ENCODE data around the gene ADAMTSL3. TPM values are rescaled to one million over a fixed set of nuclear protein-coding genes. Genes with fewer than 3 reads are reported as not detected.

ADAMTSL3 gene
- polyA plus RNA-seq, 1 of the 3 experiments (the other 2 are of a cell fraction) = 0.02 TPM

DNA sequence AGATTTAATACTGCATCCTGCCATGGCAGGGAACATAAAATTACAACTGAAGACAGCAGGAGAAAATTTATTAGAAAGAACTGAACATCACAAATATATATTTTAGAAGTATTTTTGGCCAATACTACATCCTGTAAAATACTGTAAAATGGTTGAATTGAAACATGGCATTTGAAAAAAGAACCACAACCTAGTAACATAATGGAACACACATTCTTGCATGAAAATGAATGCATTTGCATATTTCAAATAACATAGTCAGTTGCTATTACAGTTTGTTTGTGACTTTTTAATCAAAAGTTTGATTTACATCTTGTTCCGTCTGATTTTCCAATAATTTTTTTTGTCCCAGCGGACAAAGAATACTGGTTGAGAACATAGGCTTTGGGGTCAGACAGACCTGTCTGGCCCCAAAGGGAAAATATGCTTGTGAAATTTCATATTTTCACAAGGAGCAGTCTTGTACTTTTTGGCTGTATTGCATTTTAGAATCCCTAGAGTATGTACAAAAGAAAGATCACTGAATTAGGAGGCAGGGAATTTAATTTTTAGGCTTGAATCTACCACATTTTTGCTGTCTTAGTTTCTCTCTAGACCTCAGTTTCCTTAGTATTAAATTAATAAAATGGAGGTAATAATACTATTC lies 268.8 kb downstream of the ADAMTSL3 start:
- WGBS (ENCODE audit: low lambda C conversion rate) = 48% methylated on average over 2 of the region's 2 CpGs
- no peak for TF ChIP-seq ELF1 (IDR thresholded peaks at IDR 0.05)
- TF ChIP-seq RXRA (IDR thresholded peaks at IDR 0.05; ENCODE audit: borderline replicate concordance, low read depth) = no peak
- TF ChIP-seq, protein P1, sequence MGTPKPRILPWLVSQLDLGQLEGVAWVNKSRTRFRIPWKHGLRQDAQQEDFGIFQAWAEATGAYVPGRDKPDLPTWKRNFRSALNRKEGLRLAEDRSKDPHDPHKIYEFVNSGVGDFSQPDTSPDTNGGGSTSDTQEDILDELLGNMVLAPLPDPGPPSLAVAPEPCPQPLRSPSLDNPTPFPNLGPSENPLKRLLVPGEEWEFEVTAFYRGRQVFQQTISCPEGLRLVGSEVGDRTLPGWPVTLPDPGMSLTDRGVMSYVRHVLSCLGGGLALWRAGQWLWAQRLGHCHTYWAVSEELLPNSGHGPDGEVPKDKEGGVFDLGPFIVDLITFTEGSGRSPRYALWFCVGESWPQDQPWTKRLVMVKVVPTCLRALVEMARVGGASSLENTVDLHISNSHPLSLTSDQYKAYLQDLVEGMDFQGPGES (IDR thresholded peaks at IDR 0.05; ENCODE audit: low read depth, low read length) = no peak
- TF ChIP-seq, protein P2, sequence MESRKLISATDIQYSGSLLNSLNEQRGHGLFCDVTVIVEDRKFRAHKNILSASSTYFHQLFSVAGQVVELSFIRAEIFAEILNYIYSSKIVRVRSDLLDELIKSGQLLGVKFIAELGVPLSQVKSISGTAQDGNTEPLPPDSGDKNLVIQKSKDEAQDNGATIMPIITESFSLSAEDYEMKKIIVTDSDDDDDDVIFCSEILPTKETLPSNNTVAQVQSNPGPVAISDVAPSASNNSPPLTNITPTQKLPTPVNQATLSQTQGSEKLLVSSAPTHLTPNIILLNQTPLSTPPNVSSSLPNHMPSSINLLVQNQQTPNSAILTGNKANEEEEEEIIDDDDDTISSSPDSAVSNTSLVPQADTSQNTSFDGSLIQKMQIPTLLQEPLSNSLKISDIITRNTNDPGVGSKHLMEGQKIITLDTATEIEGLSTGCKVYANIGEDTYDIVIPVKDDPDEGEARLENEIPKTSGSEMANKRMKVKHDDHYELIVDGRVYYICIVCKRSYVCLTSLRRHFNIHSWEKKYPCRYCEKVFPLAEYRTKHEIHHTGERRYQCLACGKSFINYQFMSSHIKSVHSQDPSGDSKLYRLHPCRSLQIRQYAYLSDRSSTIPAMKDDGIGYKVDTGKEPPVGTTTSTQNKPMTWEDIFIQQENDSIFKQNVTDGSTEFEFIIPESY (IDR thresholded peaks at IDR 0.05; ENCODE audit: borderline replicate concordance, low read depth) = no peak
- TF ChIP-seq EP300 (IDR thresholded peaks at IDR 0.05; ENCODE audit: borderline replicate concordance in 1 of 2, low read depth in 1 of 2, low read length in 1 of 2) = no peak
- TF ChIP-seq MXI1 (IDR thresholded peaks at IDR 0.05; ENCODE audit: low read depth, low read length) = no peak
- TF ChIP-seq TEAD4 (IDR thresholded peaks at IDR 0.05; ENCODE audit: borderline replicate concordance, insufficient read depth) = no peak
- TF ChIP-seq, protein P3, sequence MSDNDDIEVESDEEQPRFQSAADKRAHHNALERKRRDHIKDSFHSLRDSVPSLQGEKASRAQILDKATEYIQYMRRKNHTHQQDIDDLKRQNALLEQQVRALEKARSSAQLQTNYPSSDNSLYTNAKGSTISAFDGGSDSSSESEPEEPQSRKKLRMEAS (IDR thresholded peaks at IDR 0.05; ENCODE audit: low read depth) = no peak
- TF ChIP-seq TAF1 (IDR thresholded peaks at IDR 0.05; ENCODE audit: borderline replicate concordance, low read depth, low read length) = no peak
- TF ChIP-seq GABPA (IDR thresholded peaks at IDR 0.05; ENCODE audit: low read depth) = no peak
- TF ChIP-seq, protein P4, sequence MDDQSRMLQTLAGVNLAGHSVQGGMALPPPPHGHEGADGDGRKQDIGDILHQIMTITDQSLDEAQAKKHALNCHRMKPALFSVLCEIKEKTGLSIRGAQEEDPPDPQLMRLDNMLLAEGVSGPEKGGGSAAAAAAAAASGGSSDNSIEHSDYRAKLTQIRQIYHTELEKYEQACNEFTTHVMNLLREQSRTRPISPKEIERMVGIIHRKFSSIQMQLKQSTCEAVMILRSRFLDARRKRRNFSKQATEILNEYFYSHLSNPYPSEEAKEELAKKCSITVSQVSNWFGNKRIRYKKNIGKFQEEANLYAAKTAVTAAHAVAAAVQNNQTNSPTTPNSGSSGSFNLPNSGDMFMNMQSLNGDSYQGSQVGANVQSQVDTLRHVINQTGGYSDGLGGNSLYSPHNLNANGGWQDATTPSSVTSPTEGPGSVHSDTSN (IDR thresholded peaks at IDR 0.05) = no peak
- no peak for TF ChIP-seq SMC3 (IDR thresholded peaks at IDR 0.05; ENCODE audit: low read depth, low read length)
- TF ChIP-seq, protein P5, sequence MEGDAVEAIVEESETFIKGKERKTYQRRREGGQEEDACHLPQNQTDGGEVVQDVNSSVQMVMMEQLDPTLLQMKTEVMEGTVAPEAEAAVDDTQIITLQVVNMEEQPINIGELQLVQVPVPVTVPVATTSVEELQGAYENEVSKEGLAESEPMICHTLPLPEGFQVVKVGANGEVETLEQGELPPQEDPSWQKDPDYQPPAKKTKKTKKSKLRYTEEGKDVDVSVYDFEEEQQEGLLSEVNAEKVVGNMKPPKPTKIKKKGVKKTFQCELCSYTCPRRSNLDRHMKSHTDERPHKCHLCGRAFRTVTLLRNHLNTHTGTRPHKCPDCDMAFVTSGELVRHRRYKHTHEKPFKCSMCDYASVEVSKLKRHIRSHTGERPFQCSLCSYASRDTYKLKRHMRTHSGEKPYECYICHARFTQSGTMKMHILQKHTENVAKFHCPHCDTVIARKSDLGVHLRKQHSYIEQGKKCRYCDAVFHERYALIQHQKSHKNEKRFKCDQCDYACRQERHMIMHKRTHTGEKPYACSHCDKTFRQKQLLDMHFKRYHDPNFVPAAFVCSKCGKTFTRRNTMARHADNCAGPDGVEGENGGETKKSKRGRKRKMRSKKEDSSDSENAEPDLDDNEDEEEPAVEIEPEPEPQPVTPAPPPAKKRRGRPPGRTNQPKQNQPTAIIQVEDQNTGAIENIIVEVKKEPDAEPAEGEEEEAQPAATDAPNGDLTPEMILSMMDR (IDR thresholded peaks at IDR 0.05) = no peak
- no peak for TF ChIP-seq POLR2AphosphoS5 (IDR thresholded peaks at IDR 0.05; ENCODE audit: low read depth, low read length)
- no peak for TF ChIP-seq JUND (IDR thresholded peaks at IDR 0.05)
- no peaks in the 10 kb centered on the region for H3K27me3 ChIP-seq (ENCODE audit: insufficient read depth)
- H3K79me2 ChIP-seq (ENCODE audit: insufficient read depth) = no peaks in the 10 kb centered on the region
- H3K4me1 ChIP-seq (ENCODE audit: control insufficient read depth in 1 of 2, insufficient read depth in 2 of 2, low read depth in 1 of 2, low read length in 1 of 2) = no peaks in the 10 kb centered on the region
- H3K4me2 ChIP-seq = no peak overlapping the region
- no peak overlapping the region for H2AFZ ChIP-seq (ENCODE audit: low read depth)
- no peak for DNase-seq
- H3K9me2 ChIP-seq = no peaks in the 10 kb centered on the region
- POLR2A ChIA-PET = no interaction called here
- H3K4me3 ChIP-seq (ENCODE audit: low read depth in 2 of 2, low read length in 1 of 2) = no peak overlapping the region
- H3K9me3 ChIP-seq = no peaks in the 10 kb centered on the region
- H3K27ac ChIP-seq (ENCODE audit: low read depth in 2 of 2, low read length in 1 of 2) = no peak overlapping the region
- no peaks in the 10 kb centered on the region for H3K36me3 ChIP-seq (replicated peaks in 1 of 2; ENCODE audit: control insufficient read depth in 1 of 2, insufficient read depth in 2 of 2, low read length in 1 of 2)
- CTCF ChIA-PET = no interaction called here
- H3K9ac ChIP-seq = no peak overlapping the region
- H3F3A ChIP-seq (replicated peaks; ENCODE audit: insufficient read depth) = no peaks in the 10 kb centered on the region
- no peaks in the 10 kb centered on the region for H4K20me1 ChIP-seq (ENCODE audit: insufficient read depth)

Data from SK-N-SH (cell line).